Stimulated activated naive CD4-positive, alpha-beta T cell (primary cell): ENCODE data around the gene TBC1D22A.

Experiments
- DNase-seq, 6 experiments: peaks; one replicate each; lab custom pipeline; 2025; lab: John Stamatoyannopoulos, UW

Gene TBC1D22A

DNA sequence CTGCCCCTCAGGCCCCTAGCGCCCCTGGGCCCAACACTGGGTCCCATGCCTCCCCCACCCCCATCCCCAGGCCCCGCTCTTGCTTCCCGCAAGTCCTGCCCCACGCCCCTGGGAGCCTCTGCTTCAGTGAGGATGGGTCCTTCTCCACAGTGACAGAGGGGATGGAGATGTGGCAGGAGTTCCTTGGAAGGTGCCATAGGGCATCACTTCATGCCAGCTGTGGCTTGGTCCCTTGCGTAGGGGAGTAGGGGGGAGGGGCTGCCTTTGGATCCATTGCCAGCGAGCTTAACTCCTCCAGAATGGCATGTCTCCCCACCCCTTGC, 9.5 kb upstream of the TBC1D22A start:
- DNase-seq, result no peak

DNA sequence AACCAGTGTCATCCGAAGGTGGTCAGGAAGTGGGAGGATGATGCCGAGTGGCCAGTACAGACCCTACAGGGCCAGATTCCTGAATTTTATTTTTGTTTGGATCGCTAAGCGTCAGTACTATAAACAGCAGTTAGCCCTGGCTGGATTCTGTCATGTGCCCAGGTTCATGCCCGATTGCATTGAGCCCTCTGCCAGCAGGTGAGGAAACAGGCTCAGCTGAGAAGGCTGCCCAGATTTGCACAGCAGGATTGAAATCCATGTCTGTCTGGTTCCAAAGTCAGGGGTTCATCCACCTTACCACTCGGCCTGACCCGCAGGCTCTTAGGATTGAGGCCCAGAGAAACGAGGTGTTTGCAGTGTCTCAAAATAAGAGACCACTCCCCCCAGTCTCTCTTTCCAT, 9.1 kb upstream of the TBC1D22A start:
- no peak for DNase-seq

DNA sequence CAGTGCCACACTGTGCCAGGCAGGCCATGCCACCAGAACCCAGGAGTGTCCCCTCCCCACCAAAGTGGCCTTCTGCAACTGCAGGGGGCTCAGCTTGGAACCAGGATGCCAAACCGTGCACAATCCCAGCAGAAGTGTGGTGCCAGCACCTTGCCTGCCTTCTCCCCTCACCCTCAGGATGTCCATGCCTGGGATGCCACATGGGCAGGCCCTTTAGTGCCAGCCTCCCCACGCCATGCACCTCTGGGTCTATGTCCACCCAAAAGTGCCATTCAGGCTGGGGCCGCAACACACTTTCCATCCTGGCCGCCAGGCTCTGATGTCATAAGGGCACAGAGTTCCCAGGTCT, 8.7 kb upstream of the TBC1D22A start:
- no peak for DNase-seq

DNA sequence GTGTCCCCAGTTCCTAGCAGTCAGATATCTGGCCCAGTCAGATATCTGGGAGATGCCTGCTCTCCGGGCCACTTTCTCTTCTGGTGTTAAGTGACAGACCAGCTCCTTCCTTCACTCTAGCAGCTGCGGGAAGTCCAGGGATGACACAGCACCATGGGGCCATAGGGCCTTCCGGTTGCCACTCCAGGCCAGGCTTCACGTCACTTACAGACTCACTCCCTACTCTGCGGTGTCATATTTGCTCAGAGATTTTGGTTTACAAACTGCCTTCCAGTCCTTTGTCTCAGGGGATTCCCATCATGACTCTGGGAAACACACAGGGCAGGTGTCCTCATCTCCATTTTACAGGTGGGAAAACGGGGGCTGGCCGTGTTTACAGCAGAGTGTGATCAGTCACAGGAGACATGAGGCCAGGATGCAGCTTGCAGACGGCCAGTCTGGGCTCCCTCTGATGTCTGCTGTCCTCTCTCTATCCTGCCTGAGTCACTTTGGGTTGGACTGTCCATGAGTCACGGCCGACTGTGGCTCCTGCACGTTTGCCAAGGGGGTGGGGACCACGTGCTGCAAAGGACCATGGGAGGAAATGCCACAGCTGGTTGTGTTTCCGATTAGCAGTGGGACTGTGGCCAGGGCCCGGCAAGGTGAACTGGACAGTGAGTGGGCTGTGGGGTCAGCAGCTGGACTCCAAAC, 8.2 kb upstream of the TBC1D22A start:
- DNase-seq, result no peak

DNA sequence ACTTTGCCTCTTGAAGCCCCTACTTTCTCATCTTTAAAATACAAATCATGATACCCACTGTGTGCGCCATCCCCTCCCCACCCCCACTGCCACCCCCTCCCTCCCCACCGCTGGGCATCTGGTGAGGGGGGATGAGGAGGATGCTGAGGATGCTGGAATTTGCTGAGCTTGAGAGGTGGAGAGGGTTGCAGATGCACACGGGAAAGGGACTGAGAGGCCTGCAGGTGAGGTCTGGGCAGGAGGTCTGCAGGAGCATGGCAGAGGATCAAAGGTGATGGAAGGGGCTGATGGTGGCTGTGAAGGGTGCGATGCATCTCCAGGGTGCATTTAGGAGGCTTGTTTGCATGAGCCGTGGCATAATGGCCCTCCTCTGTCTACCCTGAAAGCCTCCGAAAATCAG, 7.6 kb upstream of the TBC1D22A start:
- no peak for DNase-seq

DNA sequence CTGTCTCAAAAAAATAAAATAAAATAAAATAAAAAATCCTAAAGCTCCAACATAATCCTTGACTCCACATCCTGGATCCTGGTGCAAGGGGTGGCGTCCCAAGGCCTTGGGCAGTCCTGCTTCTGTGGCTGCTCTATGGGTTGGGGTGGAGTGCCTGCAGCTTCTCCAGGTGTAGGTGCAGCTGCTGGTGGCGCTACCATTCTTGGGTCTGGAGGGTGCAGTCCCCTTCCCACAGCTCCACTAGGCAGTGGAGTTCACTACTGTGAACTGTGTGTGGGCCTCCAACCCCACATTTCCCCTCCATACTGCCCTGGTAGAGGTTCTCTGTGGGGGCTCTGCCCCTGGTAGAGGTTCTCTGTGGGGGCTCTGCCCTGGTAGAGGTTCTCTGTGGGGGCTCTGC, 6.9 kb upstream of the TBC1D22A start:
- no peak for DNase-seq

DNA sequence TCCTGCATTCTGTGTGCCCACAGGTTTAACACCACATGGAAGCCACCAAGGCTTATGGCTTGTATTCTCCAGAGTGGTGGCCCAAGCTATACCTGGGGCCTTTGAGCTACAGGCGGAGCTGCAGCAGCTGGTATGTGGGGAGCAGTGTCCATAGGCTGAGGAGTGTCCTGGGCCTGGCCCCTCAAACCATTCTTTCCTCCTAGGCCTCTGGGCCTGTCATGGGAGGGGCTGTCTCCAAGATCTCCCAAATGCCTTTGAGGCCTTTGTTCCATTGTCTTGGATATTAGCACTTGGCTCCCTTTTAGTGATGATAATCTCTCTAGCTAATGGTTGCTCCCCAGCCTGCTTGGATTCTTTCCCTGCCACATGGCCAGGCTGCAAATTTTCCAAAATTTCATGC, 6.4 kb upstream of the TBC1D22A start:
- no peak for DNase-seq

DNA sequence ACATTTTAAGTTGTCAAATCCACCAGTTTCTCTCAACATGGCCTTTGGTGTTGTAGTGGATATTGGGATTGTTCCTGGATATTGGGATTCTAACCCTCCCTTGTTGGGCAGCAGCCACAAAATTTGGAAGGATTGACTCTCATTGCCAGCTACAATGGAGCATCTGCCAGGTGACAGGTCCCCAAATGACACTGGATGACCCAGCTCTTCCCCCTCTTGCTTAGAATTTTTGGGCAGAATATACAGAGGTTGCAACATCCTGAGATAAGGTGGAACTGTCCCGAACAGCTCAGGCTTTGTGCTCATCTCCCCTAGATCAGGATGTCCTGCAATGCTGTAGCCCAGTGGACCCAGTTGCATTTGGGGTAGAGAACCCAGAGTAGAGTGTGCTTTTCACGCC, 5.3 kb upstream of the TBC1D22A start:
- DNase-seq, result no peak

DNA sequence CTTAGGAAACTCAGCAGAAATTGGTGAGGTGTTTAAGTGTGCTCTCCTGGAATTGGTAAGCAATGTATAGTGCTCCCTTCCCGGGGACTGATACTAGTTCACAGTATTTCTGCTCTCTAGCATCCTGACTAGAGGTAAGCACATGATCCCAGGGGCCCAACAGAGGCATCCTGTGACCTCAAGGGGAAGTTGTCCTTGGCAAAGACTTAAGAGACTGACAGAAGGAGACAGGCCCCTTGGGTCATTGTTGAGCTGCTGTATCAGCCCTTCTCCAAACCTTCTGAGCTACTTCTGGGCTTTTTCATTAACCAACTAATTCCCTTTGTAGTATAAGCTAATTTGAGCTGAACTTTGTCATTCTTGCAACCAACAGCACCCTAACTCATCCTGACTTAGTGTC, 4.3 kb upstream of the TBC1D22A start:
- no peak for DNase-seq

DNA sequence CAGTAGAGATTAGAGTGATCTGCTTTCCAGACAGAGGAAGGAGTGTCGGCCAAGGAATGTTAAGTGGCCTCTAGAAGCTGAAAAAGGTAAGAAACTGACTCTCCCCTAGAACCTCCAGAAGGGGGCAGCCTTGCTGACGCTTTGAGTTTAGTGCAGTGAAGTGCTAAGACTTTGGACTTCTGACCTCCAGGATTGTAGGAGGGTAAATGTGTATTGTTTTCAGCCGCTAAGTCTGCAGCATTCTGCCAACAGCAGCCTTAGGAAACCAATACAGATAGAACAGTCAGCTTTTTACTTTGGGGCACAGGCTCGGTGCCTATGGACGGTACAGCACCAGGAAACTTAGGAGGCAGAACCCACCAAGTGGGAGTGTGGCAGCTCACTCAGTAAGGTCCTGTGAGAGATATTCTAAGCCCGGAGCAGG, 3.6 kb upstream of the TBC1D22A start:
- peak in 4 of 6 experiments; percentile 13 to 35 (median 24) for DNase-seq

DNA sequence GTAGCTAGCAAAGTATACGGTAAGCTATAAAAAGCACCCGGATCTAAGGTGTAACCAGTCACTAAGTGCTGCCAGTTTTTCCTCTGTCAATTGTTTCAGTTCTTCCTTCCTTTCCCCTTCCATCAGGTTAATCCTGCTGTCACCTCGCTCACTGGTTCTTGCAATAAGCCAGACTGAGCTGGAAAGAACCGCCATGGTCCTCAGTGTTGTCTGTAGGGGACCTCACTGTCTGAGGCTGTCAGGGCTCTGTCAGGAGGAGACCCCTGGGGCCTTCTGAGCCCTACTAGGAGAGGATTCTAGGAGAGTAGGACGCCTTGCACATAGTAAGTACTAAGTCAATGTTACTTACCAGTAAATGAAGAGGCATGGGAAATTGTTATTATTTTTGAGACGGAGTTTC, 1.4 kb upstream of the TBC1D22A start:
- no peak for DNase-seq

DNA sequence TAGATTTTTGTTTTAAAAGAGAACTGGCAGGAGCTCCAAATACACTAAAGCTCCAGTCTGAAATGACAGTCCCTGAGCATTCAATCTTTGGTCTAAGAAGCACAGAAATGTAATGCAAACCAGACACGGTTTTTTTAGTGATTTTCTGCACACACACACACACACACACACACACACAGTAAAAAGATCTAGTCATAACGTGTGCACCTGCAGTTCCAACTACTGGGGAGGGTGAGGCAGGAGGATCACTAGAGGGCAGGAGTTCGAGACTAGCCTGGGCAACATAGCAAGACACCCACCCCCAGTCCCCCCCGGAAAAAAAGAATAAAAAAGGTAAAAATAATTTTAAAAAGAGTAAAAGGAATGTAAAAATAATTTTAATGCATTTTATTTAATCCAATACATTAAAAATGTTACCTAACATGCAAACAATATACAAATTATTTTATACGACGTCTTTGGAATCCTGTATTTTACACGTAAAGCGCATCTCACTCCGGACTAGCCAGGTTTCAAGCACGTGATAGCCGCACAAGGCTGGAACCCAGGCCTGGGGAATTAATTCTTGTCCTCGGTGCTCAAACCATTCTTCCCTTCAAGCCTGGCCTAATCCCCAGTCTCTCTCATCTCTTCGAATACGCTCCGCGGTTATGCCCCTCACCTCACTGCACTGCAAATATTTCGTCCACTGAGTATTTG, 762 bp upstream of the TBC1D22A start:
- DNase-seq, result no peak

DNA sequence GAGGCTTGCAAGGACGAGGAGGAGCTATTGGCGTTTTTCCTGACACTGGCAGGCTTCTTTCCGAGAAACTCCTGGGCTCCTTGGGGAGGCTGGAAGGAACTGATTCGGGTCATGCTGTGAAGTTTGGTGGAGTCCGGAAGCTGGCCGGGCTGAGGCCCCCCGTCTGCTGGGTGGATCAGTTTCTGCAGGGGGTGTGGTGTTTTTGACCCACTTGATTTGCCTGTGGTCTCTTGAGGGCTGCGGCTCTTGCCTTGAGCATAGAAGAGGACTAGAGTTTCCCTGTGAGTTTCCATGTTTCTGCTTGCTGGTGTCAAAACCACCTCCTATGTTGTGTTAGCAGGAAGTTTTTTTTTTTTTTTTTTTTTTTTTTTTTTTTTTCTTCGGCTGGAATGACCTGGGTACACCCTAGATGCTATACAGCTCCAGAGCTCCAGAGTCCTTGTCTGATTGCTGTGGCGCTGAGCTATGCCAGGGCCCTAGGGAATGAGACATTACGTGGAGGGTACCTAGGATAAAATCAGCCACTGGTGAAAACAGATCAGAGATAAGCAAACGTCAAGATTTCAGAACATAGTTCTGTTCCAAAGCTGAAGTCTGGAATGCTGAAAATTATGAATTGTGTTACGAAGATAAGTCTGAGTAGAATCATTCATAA, 728 bp downstream of the TBC1D22A start:
- DNase-seq, result peak in 3 of 6 experiments; percentile 27 to 58 (median 37)

DNA sequence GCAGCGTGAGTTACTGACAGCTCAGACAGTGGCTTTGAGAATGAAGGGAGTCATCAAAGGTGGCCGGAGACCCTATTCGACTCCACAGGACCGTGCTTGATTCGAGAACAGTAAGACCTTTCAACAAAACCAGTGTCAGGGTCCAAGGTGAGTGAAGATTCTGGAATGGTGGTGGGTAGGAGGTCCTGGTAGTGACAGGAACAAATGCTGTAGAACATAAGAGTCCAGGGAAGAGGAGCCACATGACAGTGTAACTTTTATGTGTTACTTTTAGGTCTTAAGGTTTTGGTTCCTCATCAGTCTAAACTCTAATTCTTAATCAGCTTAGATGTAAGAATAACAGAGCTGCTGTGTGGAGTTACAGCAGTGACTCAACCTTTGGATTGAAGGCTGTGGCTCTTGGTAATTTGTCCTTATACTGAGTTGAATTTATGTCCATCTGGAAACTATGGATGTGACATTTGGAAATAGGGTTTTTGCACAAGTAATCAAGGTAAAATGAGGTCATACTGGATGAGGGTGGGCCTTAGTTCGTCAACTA, 1.8 kb downstream of the TBC1D22A start:
- no peak for DNase-seq

DNA sequence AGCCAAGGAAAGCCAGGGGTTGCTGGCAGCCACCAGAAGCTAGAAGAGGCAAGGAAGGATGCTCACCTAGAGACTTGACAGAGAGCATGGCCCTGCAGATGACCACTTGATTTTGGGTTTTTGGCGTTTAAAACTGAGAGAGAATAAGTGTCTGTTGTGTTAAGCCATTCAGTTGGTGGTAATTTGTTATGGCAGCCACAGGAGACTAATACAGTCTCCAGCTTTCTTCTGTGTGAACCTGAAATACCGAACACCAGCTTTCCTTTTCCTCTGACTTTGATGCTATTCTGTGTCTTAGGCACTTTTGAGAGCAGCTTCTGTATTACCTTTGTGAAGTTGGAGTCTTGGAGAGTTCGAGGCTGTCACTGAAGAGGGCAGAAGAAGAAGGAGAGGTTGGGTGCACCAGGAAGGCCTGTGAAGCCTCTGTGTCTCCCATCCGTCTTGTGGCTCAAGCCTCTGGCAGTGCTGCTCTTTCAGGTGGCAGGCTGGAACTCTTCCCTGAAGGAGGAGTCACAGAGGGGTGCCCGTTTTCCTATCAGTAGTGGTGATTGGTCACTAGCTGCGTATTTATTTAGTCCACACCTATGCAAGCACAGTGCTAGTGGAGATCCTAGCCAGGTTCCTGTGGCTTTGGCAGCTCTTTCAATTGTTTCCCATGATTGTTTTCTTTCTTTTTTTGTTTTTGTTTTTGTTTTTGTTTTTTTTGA, 2.5 kb downstream of the TBC1D22A start:
- DNase-seq, result no peak

DNA sequence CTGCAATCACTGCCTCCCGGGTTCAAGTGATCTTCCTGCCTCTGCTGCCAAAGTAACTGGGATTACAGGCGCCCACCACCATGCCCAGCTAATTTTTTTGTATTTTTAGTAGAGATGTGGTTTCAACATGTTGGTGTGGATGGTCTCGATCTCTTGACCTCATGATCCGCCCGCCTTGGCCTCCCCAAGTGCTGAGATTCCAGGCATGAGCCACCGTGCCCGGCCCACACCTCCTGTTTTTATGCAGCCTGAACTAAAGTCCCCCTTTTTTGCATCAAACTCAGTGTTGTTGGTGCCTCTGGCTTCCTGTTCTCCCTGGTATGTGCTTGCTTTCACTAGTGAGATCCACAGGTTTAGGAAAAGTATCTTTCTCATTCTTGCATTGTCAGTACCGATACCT, 4.2 kb downstream of the TBC1D22A start:
- no peak for DNase-seq

DNA sequence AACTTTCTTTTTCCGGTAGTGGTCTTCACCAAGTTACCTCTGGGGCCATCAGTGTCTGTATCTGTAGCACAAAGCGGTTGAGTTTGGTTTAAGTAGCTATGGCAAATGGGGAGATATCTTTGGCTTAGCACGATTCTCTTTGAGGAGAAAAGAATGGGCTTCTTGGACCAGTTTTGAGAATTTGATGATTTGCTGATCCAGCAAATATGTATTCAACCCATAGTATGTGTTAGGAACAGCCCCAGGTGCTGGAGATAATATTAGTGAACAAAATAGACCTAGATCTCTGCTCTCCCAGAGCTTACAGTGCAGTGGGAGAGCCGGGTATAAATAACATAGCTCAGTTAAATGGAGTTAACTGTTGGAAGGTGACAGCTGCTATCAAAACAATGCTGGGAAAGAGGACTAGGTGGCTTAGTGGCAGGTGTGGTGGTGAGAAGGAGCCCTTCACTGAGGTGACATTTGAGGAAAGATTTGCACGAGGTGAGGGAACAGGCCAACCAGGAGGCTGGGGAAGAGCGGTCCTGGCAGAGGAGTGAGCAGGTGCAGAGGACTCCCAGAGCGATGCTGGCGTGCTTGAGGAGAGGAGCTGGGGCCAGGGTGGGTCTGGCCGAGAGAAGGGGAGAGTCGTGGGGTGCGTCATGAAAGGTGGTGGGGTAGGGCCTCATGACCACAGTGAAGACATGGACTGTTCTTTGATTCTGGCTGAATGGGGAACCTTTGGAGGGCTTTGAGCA, 5.0 kb downstream of the TBC1D22A start:
- DNase-seq, result no peak

DNA sequence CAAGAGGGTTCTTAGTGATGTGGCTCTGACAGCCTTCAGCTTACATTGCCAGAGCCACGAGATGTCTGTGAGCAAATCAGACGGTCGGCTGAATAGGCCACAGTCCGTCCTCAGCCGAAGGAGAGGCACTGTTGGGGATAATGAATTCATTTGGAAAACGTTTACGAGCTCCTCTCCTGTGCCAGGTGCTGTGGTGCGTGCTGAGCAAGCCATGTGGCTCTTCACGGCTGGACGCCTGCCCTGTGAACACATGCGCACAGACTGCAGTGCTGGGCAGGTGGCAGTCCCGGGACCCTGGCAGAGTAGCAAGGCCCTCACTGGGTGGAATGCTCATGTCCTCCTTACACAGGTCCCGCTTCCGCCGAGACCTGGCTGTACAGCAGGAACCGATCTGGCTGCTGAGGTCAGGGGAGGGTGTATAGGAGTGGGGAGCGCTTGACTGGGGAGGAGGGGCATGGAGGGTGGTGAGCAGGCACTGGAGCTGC, 6.8 kb downstream of the TBC1D22A start:
- DNase-seq, result no peak

DNA sequence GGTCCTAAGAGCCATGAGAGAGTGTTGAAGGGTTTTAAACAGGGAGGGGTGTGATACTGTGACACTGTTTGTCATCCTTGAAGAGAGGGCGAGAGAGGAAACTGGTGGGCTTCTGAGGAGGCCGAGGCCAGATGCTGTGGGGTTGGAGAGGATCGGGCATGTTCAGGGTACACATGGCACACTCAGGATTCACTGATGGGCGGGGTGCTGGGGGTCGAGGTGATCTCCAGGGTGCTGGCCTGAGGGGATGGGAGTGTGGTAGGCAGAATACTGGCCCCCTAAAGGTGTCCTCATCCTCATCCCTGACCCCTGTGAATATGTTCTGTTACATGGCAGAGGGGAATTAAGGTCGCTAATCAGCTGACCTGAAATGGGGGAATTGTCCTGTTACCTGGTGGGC, 7.3 kb downstream of the TBC1D22A start:
- no peak for DNase-seq

DNA sequence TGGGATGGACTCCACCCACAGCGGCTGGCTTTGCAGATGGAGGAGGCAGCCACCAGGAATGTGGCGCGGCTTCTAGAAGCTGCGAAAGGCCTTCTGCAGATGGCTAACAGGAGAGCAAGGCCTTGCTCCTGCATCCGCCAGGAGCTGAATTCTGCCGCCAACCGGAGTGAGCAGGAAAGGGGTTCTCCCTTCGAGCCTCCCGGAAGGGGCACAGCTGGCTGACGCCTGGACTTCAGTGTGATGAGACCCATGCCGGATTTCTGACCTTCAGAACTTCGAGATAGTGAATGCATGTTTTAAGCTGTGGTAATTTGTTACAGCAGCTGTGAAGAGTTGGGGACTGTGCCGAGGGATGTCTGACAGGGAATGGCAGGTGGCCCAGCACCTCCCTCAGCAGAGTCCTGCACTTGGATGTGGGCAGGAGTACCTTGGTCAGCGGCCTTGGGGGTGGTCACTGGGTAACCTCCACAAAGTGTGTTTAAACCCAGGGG, 7.7 kb downstream of the TBC1D22A start:
- DNase-seq, result no peak

DNA sequence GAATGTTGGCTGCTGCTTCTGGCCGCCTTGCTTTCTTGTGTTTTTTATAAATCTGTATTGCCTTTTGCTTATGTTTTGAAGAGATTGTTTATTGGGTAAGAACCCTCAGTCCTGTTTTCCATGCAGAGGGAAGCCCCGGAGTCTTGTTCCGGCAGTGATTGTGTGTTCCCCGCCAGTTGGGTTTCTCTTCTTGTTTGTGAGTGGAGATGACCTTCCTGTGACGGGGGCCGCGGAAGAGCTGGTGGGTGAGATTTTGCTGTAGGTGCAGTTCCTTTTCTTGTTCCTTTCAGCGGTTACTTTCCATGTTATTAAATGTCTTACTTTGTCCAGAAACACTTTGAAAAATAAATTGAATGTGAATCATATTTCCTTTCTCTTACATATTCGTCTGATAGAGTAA, 8.3 kb downstream of the TBC1D22A start:
- DNase-seq, result no peak

DNA sequence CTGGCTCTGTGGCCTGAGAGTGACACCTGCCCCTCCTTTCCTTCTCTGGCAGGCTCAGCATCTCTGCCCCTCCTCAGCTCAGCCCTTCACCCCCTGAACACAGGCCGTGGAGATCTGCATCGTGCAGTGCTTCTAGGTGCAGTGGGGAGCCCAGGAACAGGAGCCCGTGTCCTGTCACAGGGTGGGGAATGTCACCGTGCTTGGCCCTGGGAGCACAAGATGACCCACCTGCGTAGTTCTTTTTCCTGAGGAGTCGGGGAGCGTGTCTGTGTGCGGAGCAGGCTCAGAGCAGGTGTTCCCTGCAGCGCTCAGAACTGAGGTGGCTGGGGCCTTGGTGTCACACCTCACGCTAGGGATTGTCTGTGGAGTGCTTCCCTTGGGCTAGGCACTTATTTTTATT, 10.6 kb downstream of the TBC1D22A start:
- DNase-seq, result no peak
